SH-SY5Y (cell line): Measurements from ENCODE around the gene IL4R.

ENCODE experiments used
- GATA2 ChIP-seq: IDR thresholded peaks from 2 replicates; pipeline ENCODE4 v1.6.1; 2011; ENCODE audit warnings: mild to moderate bottlenecking, low read depth, low read length
- GATA3 ChIP-seq: IDR thresholded peaks from 2 replicates; pipeline ENCODE4 v1.6.1; 2011; ENCODE audit warnings: low read depth, mild to moderate bottlenecking, low read length, moderate library complexity

DNA sequence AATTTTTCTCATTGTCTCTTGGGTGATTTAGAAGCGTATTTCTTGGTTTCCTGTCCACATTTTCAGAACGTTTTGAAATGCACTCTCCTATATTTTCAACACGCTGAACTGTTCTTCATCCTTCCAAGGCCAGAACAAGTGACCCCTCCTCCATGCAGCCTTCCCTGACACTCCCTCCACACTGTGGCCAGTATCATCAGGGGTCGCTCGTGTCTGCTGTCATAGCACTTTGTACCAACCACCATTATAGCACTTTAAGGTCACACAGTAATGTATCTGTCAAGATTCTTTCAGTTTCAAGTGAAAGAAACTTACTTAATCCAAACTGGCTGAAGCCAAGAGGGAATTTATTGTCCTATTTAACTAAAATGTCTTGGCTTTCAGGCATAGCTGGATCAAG, 70.7 kb downstream of the IL4R start:
- TF ChIP-seq GATA3: no peak
- no peak for TF ChIP-seq GATA2
